ENCODE data around the gene COG5.

- TF ChIP-seq EZH2 (IDR thresholded peaks at IDR 0.05; ENCODE audit: borderline replicate concordance, low read length), result no peak
- no peak for TF ChIP-seq CTCF (IDR thresholded peaks at IDR 0.05; ENCODE audit: low read length)
These were observed 377.5 kb downstream of the COG5 start for GRCh38 chr7:107186240-107186639.
